ENCODE measurements around the gene OR52K1. TPM values are rescaled to one million over a fixed set of nuclear protein-coding genes. Genes with fewer than 3 reads are reported as not detected.

Gene OR52K1
- total RNA-seq, 1 donor: not detected

GRCh38 chr11:4508886-4509285, 26.4 kb downstream of the OR52K1 start:
- no peak for DNase-seq (ENCODE audit: low read depth)
- TF ChIP-seq CTCF (IDR thresholded peaks at IDR 0.05; ENCODE audit: insufficient read depth, low read length): no peak
- no peak overlapping the region for H3K4me3 ChIP-seq (ENCODE audit: low read depth, low read length)

- no peak for DNase-seq (ENCODE audit: low read depth)
- no peak overlapping the region for H3K4me3 ChIP-seq (ENCODE audit: low read depth, low read length)
- TF ChIP-seq CTCF (IDR thresholded peaks at IDR 0.05; ENCODE audit: insufficient read depth, low read length): no peak
These were observed 29.1 kb downstream of the OR52K1 start for GRCh38 chr11:4511282-4512245.

GRCh38 chr11:4514196-4514595, 31.8 kb downstream of the OR52K1 start:
- DNase-seq (ENCODE audit: low read depth): no peak
- no peak overlapping the region for H3K4me3 ChIP-seq (ENCODE audit: low read depth, low read length)
- TF ChIP-seq CTCF (IDR thresholded peaks at IDR 0.05; ENCODE audit: insufficient read depth, low read length): no peak

GRCh38 chr11:4522339-4522738, 39.9 kb downstream of the OR52K1 start:
- no peak for DNase-seq (ENCODE audit: low read depth)

GRCh38 chr11:4522752-4523151, 40.3 kb downstream of the OR52K1 start:
- DNase-seq (ENCODE audit: low read depth): no peak
- H3K4me3 ChIP-seq (ENCODE audit: low read depth, low read length): no peak overlapping the region
- no peak for TF ChIP-seq CTCF (IDR thresholded peaks at IDR 0.05; ENCODE audit: insufficient read depth, low read length)

More at GRCh38 chr11:4522339-4522738, 39.9 kb downstream of the OR52K1 start:
- H3K4me3 ChIP-seq (ENCODE audit: low read depth, low read length): no peak overlapping the region
- TF ChIP-seq CTCF (IDR thresholded peaks at IDR 0.05; ENCODE audit: insufficient read depth, low read length): no peak

- no peak for TF ChIP-seq CTCF (IDR thresholded peaks at IDR 0.05; ENCODE audit: insufficient read depth, low read length)
- no peak for DNase-seq (ENCODE audit: low read depth)
These were observed 41.2 kb downstream of the OR52K1 start for GRCh38 chr11:4523666-4524065.

More at GRCh38 chr11:4523666-4524065, 41.2 kb downstream of the OR52K1 start:
- no peak overlapping the region for H3K4me3 ChIP-seq (ENCODE audit: low read depth, low read length)
